ENCODE data around the gene PCK1. TPM values are rescaled to one million over a fixed set of nuclear protein-coding genes. Genes with fewer than 3 reads are reported as not detected.

PCK1 gene
- total and polyA plus RNA-seq, 2 experiments from 2014 or later = not detected

DNA sequence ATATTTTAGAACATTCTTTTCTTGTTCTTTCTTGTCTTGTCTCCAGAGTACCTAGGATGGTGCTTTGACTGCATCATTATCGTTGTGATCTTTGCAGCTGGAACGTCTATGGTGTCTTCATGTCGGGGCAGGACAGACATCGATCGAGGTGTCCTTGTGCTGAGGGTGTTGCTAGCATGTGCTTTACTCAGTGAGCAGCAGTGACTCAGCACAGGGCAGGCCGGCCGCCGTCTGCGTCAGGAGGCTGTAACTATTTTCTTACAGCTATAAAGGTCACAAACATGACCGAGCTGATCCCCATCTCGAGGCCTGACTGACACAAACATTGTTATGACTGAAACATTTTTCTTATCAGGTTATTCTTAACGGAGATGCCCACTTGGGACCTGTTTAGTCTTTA, 21.0 kb upstream of the PCK1 start:
- Mint-ChIP-seq H3K4me1 (no peaks in the 10 kb centered on the region; the same call in none of the 3 replicates), H3K9me3 (peaks cover 33% of the 10 kb centered on the region), H3K4me3 (no peak overlapping the region), H3K36me3 (ENCODE audit: low read depth) (peaks cover 21% of the 10 kb centered on the region; the same call in 1 of the 3 replicates), H3K27ac (no peak overlapping the region), H3K27me3 (ENCODE audit: insufficient read depth, low read depth, poor library complexity) (peaks cover 7% of the 10 kb centered on the region)
- no peak overlapping the region for H2AFZ ChIP-seq
- no peaks in the 10 kb centered on the region for H3K4me1 ChIP-seq (ENCODE audit: insufficient read depth)
- ATAC-seq = no peak
- DNase-seq (ENCODE audit: low spot score) = no peak
- H3F3A ChIP-seq (replicated peaks; ENCODE audit: low read depth) = no peaks in the 10 kb centered on the region
- H3K27ac ChIP-seq (ENCODE audit: low read depth) = no peak overlapping the region
- H3K4me2 ChIP-seq = no peak overlapping the region
- H3K79me2 ChIP-seq (replicated peaks; ENCODE audit: insufficient read depth) = no peaks in the 10 kb centered on the region
- H3K9me2 ChIP-seq (ENCODE audit: insufficient read depth) = peaks cover 5% of the 10 kb centered on the region; the same call in 1 of the 2 replicates
- H3K27me3 ChIP-seq (ENCODE audit: insufficient read depth) = no peaks in the 10 kb centered on the region
- no peaks in the 10 kb centered on the region for H4K20me1 ChIP-seq (replicated peaks; ENCODE audit: insufficient read depth)
- no peak for TF ChIP-seq EZH2 (IDR thresholded peaks at IDR 0.05; ENCODE audit: low read depth, unreplicated experiment)
- TF ChIP-seq EZH2phosphoT487 (IDR thresholded peaks at IDR 0.05; ENCODE audit: unreplicated experiment) = no peak
- no peak for TF ChIP-seq NANOG (IDR thresholded peaks at IDR 0.05; ENCODE audit: borderline replicate concordance)
- TF ChIP-seq, protein P1, sequence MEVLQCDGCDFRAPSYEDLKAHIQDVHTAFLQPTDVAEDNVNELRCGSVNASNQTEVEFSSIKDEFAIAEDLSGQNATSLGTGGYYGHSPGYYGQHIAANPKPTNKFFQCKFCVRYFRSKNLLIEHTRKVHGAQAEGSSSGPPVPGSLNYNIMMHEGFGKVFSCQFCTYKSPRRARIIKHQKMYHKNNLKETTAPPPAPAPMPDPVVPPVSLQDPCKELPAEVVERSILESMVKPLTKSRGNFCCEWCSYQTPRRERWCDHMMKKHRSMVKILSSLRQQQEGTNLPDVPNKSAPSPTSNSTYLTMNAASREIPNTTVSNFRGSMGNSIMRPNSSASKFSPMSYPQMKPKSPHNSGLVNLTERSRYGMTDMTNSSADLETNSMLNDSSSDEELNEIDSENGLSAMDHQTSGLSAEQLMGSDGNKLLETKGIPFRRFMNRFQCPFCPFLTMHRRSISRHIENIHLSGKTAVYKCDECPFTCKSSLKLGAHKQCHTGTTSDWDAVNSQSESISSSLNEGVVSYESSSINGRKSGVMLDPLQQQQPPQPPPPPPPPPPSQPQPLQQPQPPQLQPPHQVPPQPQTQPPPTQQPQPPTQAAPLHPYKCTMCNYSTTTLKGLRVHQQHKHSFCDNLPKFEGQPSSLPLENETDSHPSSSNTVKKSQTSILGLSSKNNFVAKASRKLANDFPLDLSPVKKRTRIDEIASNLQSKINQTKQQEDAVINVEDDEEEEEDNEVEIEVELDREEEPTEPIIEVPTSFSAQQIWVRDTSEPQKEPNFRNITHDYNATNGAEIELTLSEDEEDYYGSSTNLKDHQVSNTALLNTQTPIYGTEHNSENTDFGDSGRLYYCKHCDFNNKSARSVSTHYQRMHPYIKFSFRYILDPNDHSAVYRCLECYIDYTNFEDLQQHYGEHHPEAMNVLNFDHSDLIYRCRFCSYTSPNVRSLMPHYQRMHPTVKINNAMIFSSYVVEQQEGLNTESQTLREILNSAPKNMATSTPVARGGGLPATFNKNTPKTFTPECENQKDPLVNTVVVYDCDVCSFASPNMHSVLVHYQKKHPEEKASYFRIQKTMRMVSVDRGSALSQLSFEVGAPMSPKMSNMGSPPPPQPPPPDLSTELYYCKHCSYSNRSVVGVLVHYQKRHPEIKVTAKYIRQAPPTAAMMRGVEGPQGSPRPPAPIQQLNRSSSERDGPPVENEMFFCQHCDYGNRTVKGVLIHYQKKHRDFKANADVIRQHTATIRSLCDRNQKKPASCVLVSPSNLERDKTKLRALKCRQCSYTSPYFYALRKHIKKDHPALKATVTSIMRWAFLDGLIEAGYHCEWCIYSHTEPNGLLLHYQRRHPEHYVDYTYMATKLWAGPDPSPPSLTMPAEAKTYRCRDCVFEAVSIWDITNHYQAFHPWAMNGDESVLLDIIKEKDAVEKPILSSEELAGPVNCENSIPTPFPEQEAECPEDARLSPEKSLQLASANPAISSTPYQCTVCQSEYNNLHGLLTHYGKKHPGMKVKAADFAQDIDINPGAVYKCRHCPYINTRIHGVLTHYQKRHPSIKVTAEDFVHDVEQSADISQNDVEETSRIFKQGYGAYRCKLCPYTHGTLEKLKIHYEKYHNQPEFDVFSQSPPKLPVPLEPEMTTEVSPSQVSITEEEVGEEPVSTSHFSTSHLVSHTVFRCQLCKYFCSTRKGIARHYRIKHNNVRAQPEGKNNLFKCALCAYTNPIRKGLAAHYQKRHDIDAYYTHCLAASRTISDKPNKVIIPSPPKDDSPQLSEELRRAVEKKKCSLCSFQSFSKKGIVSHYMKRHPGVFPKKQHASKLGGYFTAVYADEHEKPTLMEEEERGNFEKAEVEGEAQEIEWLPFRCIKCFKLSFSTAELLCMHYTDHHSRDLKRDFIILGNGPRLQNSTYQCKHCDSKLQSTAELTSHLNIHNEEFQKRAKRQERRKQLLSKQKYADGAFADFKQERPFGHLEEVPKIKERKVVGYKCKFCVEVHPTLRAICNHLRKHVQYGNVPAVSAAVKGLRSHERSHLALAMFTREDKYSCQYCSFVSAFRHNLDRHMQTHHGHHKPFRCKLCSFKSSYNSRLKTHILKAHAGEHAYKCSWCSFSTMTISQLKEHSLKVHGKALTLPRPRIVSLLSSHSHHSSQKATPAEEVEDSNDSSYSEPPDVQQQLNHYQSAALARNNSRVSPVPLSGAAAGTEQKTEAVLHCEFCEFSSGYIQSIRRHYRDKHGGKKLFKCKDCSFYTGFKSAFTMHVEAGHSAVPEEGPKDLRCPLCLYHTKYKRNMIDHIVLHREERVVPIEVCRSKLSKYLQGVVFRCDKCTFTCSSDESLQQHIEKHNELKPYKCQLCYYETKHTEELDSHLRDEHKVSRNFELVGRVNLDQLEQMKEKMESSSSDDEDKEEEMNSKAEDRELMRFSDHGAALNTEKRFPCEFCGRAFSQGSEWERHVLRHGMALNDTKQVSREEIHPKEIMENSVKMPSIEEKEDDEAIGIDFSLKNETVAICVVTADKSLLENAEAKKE (CRISPR knock-in tag; IDR thresholded peaks at IDR 0.05) = no peak
- TF ChIP-seq, protein P2, sequence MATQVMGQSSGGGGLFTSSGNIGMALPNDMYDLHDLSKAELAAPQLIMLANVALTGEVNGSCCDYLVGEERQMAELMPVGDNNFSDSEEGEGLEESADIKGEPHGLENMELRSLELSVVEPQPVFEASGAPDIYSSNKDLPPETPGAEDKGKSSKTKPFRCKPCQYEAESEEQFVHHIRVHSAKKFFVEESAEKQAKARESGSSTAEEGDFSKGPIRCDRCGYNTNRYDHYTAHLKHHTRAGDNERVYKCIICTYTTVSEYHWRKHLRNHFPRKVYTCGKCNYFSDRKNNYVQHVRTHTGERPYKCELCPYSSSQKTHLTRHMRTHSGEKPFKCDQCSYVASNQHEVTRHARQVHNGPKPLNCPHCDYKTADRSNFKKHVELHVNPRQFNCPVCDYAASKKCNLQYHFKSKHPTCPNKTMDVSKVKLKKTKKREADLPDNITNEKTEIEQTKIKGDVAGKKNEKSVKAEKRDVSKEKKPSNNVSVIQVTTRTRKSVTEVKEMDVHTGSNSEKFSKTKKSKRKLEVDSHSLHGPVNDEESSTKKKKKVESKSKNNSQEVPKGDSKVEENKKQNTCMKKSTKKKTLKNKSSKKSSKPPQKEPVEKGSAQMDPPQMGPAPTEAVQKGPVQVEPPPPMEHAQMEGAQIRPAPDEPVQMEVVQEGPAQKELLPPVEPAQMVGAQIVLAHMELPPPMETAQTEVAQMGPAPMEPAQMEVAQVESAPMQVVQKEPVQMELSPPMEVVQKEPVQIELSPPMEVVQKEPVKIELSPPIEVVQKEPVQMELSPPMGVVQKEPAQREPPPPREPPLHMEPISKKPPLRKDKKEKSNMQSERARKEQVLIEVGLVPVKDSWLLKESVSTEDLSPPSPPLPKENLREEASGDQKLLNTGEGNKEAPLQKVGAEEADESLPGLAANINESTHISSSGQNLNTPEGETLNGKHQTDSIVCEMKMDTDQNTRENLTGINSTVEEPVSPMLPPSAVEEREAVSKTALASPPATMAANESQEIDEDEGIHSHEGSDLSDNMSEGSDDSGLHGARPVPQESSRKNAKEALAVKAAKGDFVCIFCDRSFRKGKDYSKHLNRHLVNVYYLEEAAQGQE (IDR thresholded peaks at IDR 0.05; ENCODE audit: unreplicated experiment) = no peak
- TF ChIP-seq, protein P3, sequence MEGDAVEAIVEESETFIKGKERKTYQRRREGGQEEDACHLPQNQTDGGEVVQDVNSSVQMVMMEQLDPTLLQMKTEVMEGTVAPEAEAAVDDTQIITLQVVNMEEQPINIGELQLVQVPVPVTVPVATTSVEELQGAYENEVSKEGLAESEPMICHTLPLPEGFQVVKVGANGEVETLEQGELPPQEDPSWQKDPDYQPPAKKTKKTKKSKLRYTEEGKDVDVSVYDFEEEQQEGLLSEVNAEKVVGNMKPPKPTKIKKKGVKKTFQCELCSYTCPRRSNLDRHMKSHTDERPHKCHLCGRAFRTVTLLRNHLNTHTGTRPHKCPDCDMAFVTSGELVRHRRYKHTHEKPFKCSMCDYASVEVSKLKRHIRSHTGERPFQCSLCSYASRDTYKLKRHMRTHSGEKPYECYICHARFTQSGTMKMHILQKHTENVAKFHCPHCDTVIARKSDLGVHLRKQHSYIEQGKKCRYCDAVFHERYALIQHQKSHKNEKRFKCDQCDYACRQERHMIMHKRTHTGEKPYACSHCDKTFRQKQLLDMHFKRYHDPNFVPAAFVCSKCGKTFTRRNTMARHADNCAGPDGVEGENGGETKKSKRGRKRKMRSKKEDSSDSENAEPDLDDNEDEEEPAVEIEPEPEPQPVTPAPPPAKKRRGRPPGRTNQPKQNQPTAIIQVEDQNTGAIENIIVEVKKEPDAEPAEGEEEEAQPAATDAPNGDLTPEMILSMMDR (conservative IDR thresholded peaks at IDR 0.05; ENCODE audit: low read depth in 2 of 2) = no peak
- no peak for TF ChIP-seq CREB1 (CRISPR knock-in tag; IDR thresholded peaks at IDR 0.05; ENCODE audit: low read depth)
- no peak for TF ChIP-seq STAT1 (IDR thresholded peaks at IDR 0.05; ENCODE audit: unreplicated experiment)
- TF ChIP-seq, protein P4, sequence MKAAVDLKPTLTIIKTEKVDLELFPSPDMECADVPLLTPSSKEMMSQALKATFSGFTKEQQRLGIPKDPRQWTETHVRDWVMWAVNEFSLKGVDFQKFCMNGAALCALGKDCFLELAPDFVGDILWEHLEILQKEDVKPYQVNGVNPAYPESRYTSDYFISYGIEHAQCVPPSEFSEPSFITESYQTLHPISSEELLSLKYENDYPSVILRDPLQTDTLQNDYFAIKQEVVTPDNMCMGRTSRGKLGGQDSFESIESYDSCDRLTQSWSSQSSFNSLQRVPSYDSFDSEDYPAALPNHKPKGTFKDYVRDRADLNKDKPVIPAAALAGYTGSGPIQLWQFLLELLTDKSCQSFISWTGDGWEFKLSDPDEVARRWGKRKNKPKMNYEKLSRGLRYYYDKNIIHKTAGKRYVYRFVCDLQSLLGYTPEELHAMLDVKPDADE (IDR thresholded peaks at IDR 0.05) = no peak
- TF ChIP-seq ZNF331 (CRISPR knock-in tag; IDR thresholded peaks at IDR 0.05; ENCODE audit: low read depth) = no peak
- no peak for TF ChIP-seq ZNF114 (CRISPR knock-in tag; IDR thresholded peaks at IDR 0.05)
- no peak for TF ChIP-seq POLR2AphosphoS5 (IDR thresholded peaks at IDR 0.05; ENCODE audit: low read depth)
- no peaks in the 10 kb centered on the region for H3K36me3 ChIP-seq (ENCODE audit: insufficient read depth)
- no peak overlapping the region for H3K4me3 ChIP-seq
